ENCODE measurements around the gene SV2B.
A peak's percentile ranks its signal among the peaks of the same experiment; 100 is the strongest.

Gene SV2B

DNA sequence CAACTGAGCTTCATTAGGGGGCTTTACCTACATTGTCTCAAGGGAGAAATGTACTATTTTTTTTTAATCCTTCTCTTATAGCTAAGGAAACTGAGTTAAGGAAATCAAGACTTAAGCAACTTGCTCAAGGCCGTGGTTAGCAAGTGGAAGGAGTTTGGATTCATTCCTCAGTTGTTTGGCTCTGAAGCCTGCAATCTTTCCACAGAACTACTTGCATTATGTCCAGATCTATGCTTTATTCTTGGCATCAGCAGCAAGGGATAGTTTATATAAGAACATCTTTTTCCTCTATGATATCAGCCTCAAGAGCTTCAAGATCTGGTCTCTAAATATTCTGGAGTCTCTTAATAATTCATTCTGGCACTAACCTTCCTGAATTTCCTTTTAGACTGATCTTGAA lies 182.4 kb downstream of the SV2B start:
- no peak for DNase-seq

DNA sequence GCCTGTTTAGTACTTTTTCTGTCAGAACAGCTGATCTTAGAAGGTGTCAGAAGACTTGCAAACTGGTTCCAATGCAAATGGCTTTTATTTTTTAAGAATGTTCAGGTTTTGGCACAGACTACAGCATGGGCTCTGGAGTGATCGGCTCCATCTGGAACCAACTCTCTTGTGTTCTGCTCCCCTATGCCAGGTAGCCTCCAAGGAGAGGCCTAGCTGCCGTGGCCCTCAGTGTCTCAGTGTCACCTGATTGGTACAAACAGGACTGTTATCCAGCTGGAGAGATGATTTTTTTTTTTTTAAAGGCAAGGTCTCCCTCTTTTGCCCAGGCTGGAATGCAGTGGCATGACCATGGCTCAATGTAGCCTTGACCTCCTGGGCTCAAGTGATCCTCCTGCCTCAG lies 183.1 kb downstream of the SV2B start:
- DNase-seq: no peak

DNA sequence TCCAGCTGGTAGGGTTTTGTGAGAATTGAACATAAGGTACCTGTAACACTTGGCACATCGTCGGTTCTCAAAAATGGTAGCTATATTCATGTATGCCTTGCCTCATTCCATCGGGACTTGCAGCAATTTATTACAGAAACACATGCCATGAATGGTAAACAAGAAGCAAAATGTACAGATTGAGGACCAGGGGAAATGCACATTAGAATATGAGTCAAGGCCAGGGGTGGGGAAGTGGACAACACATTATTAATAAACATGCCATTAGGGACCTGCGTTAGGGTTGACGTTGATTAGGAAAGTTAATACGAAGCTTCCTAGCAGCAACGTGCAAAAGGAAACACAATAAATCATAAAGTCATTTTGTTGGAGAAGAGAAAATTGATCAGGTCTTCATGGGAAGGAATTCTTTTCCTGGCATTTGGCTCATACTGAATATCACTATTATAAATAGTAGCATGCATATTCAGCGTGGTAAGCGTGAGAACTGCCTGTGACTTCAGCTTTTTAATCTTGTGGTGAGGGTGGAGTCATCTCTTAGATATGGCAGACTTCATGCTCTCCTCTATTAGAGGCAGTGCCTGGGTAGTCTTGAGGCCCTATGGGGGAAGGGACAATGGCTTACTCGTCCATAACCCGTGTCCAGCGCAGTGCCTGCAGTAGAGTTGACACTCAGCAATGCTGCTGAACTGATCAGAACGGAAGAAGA lies 184.9 kb downstream of the SV2B start:
- no peak for DNase-seq

DNA sequence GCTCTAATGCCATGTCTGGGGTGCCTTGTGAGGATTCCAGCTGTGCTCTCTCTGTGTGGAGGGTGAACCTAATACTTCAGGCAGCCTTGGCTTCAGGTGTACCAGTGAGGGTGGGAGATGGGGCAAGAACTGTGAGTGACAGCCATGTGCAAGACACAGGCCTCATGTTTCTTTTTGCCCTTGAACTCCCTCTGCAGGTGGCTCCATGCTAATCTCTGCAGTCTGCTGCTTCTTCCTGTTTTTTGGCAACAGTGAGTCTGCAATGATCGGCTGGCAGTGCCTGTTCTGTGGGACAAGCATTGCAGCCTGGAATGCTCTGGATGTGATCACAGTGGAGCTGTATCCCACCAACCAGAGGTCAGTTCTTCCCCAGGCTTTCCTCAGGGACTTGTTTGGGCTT lies 189.3 kb downstream of the SV2B start:
- DNase-seq: peak; percentile 72

DNA sequence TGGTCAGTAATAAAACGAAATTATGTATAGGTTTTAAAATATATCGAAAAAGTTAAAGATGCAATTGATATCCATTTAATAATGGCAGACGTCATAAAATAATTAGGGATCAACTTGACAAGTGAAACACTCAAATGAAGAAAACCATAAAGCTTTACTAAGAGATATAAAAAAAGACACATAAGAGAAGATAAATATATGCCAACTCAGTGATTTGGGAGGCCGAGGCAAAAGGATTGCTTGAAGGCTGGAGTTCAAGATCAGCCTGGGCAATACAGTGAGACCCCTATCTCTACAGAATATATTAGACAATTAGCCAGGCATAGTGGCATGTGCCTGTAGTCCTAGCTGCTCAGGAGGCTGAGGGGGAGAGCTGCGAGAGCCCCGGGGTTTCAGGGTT lies 190.5 kb downstream of the SV2B start:
- DNase-seq: no peak

DNA sequence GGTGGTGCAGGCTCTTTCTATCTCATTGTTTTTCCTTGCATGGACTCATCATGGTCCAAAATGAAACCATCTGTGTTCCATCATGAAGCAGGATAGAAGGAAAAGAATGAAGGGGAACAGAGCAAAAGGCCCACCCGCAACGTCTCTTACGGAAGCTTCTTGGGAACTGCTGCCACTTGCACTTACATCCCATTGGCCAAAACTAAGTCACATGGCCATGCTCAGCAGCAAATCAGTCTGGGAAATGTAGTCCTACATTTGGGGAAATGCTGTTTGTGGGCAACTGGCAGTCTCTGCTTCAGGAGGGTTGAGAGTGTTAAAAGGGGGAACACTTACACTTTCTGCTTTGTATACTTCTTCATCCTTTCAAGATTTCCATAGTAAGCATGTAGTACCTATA lies 191.6 kb downstream of the SV2B start:
- peak; percentile 43 for DNase-seq

DNA sequence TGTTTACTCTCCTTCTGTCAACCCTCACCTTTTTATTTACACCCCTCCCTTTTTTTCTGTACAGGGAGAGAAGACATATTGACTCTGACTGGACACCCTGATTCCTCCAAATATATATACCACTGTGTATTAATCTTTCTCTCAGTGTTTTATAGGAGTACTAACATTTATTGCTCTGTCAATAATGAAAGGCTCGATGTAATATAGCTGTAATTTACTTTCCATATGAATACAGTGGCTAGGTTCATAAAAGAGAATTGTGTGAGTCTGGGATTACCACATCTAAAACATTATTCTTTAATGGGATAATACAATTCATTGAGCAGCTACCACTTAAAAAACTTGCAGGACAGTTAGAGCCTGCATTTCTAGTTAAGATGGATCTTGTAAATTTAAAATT lies 194.3 kb downstream of the SV2B start:
- no peak for DNase-seq

DNA sequence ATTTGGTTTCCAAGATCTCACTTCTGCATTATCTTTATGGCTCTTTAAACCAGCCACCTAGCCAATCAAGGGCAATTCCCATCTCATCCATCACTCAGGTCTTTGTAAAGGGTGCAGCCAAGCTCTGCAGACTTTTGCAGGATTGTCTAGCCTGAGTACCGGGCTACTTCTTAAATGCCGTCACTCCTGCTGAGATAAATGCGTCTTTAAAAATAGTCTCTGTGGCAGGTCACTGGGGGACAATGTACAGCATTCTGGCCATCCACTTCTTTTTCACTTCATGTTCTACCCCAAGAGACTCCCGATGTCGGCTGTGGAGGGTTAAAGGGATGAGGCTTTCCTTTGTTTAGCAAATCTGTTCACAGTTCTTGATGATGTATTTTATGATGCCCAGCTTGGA lies 194.7 kb downstream of the SV2B start:
- DNase-seq: no peak

DNA sequence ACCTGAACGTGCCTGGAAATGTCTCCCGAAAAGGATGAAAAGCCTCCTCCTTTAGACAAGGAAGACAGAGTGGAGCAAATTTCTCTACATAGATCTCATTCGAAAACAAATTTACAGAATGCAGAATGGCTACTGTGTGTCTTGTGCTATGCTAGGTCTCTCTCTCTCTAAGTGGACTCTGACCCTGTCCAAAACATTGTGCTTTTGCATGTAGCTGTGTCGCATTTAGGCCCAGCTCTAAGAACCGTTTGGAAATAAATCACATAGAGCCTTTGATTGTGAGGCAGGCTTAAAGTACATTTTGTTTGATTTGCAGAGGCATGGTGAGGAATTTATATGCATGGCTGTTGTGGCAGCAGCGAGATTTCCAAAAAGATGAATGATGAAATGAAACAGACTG lies 198.0 kb downstream of the SV2B start:
- DNase-seq: no peak

DNA sequence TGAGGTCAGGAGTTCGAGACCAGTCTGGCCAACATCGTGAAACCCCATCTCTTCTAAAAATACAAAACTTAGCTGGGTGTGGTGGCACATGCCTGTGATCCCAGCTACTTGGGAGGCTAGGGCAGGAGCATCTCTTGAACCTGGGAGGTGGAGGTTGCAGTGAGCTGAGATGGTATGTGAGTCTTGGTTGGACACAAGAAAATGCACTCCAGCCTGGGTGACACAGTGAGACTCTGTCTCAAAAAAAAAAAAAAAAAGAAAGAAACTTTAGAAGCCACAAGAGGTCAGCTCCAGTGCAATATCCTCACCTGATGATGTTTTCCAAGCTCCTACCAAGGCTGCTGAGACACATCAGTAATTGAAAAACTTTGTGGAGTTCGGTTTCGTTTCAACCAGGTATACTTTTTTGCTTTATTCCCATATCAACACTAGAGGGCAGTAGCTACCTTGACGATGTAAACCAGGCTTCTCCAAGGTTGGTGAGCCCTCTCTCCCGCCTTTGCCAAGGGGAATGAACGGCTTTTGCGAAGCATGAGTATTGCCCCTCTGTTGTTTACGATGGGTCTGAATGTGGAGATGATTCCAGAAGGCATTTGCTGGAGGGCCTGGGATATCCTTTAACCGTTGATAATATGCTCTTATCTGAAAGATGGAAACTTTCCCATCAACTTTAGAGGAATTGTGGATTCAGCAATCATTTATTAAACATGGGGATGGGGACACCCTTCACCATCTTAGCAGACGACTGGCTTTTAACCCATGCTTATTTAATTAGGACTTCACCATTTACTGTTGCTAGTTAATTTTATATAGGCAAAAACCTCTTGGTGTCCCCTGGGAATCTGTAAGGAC lies 202.8 kb downstream of the SV2B start:
- peak; percentile 85 for DNase-seq

DNA sequence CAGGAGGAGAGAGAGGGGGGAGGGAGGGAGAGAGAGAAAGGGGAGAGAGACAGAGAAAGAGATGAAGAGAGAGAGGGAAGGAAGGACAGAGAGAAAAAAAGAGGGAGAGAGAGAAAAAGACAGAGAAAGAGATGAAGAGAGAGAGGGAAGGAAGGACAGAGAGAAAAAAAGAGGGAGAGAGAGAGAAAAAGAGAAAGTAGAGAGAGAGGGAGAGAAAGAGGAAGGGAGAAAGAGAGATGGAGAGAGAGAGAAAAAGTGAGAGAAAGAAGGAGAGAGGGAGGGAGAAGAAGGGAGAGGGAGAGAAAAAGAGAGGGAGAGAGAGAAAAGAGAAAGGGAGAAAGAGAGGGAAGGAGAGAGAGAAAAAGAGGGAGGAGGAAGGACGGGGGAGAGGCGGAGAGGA lies 204.2 kb downstream of the SV2B start:
- no peak for DNase-seq

DNA sequence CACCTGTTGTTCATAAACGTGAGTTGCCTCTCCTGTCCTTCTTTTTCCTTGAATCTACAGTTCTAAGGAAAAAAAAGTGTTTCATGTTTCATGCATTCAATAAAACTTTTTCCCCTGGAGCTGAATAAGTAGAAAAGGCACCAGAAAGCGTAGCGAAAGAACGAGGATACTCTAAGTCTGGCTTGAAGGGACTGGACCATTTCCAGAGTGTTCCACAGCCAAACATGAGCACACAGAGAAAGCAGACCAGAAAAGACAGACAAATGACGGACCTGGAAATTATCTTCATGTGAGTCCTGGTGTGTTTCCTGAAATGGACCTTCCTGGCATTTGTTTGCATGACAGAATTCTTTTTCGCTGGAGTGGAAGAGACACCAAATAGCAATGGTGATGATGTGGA lies 204.7 kb downstream of the SV2B start:
- DNase-seq: no peak

DNA sequence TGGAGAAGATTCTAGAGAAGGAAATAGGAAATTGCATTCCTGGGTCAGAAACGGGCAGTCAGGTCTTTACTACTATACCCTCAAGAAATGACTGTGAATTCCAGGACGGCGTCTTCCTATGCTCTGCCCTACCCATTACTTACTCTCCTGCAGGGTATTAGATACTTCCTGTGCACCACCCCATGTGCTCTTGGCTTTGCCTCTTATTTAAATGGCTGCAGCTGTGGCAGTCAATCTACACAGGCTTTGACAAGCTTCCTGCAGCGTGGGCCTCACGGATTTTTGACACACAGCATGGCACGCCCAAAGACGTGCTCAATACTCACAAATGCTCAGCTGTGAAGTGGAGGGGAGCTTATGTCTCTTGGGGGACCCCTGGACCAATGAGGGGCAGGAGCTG lies 206.1 kb downstream of the SV2B start:
- no peak for DNase-seq

DNA sequence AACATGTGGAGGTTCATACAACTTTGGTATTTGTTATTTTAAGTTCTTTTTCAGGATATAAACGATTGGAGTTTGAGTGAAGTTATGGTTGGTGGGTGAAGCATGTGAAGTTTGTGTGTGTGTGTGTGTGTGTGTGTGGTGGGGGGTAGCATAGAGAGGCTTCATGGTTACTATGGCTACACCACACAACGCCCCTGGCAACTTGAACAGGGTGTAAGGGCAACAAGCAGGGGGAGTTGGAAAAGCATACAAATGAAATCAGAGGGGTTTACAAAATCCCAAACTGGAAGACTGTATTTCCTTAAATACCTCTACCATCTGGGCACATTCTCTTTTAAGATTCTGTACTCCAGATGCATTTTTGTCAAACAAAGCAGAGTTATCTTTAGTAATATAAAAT lies 207.5 kb downstream of the SV2B start:
- no peak for DNase-seq

DNA sequence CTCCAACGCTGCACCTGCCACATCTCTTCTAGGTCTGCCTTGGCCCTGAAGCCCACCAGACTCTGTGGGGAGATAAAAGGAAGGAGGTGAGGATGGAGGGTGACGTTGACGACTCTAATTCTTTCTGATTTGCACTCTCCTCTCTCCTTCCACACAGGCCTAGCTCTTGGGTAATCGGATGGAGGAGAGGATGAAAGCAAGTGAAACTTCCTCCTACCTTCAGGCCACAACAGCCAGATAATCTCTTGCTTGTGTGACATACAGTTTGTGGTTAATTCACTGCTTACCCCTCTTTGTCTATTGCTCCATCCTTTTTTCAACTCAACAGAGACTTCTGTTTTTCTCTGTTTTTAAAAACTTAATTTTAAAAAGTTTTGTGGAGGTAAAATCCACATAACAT lies 208.1 kb downstream of the SV2B start:
- DNase-seq: peak; percentile 67

DNA sequence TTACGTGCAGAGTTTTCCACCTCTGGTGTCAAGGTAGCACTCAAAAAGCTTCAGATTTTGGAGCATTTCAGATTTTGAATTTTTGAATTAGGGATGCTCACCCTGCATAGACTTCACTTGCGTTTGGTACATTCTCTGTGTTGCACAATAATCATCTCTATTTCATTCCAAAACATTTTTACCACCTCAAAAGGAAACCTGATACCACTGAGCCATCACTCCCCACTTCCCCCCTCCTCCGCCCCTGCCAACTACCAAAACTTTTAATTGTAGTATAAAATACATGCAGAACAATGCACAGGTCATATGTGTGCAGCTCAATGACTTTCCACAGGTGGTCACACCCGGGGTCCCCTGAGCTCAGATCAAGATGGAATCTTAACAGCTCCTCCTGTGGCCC lies 208.8 kb downstream of the SV2B start:
- no peak for DNase-seq

DNA sequence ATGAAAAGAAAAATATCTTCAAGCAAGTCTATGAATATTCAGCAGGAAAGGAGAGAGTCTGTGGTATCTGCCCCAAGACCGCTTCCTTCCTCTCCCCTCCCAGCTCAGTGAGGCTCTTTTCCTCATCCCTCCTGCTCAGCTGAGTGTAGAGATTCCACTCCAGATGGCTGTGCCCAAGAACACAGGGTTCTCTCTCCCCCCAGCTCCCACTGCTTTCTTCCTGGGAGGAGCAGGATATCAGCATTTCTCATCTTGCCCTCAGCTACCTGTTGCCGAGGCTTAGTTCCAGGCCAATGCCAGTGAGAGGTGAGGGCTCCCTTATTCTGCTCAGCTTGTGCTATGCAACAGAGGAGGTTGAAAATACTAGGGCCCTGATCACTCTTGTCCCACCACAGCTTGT lies 211.9 kb downstream of the SV2B start:
- no peak for DNase-seq

DNA sequence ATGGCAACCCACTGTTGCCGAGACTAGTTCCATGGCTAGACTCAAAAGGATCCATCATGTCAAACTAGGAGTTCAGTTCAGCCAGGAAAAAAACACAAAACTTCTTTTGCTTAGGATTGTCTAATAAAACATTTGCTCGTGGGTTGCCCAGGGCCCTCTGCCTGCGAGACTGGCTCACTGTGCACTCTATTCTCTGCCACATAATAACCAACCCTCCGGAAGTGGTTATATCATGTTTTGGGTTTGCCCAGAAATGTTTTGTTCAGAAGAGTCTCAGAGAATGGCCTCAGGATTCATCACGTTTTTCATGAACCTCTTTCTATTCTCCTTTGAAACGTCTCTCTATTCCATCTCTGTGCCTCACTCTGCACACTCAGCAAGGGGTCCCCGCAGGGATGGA lies 216.1 kb downstream of the SV2B start:
- DNase-seq: no peak

DNA sequence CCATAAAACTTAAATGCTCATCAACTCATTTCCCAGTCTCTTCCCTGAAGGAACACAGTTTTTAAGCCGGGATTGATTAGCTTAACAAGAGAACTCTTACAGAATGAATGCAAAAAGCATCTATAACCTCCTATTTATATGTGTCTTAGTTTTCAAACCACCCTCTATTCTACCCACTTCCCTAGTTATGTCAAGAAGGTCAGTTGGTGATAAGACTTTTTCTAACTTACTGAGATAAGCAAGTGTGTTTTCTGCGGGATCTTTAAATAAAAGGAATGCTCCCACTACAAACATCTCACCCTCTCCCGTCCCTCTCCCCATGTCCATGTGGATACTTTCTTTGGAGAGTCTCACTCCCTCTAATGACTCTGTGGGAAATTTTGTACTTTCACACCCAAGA lies 218.5 kb downstream of the SV2B start:
- DNase-seq: peak; percentile 72

DNA sequence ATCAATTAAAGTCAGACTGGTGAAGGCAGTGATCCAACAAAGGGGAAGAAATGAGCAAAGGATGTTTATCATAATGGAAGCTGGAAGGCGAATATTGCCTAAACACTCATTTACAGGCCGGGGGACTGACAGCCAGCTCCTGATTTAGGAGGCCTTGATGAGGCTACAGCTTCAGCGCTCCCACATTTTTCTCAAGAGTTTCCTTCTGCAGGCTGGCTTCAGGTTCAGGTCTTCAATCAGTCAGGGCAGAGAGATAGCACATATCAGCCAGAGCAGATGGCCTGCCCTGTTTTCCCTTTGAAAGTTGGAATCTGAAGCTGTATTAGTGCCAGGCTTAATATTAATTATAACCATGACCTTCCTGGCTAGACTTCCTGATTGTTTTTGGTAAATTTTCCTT lies 218.9 kb downstream of the SV2B start:
- peak; percentile 71 for DNase-seq

DNA sequence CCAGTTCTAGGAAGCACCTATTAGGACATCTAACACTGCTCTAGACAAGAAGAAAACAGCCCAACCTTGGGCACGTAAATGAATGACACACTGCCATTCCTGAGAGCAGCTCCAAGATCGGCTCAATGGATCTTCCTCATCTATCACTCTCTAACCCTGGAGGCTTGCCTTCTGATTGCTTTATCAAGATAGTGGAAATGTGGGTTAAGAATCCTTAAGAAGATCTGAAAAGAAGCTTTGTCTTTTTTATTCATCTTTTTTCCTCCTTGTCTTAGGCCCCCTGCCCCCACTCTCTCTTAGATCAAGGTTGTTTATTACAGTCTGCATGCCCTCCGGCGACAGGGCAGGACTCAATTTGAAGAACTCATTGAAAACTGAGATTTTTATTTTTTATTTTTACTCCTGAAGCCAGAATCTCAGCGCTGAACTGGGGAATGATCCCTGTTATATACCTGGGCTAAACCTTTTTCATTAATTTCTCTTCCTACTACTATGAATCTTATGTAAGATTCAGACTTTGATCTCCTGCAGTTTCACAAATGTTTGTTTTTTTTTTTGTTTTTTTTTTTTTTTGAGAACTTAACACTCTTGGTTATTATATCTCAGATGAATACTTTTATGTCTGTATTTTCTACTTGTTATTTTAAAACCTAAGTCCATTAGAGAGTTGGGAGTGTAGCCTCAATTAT lies 219.5 kb downstream of the SV2B start:
- no peak for DNase-seq

DNA sequence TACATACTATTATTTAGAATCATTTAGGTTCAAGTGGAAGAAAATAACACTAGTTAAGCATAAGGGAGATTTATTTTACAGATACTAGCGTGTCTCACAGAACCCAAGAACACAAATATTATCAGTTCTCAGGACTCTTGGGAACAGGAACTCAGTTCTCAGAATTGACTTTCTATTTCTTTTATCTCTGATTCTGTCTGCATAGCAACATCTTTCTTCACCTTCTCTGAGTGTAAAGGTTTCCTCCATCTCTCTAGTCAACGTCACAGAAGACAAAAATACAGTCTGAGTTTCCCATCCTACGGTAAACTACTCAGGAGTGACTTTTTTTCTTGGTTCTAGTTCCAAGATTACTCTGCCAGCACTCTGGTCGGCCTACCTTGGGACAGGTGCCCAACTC lies 220.0 kb downstream of the SV2B start:
- DNase-seq: peak; percentile 81

DNA sequence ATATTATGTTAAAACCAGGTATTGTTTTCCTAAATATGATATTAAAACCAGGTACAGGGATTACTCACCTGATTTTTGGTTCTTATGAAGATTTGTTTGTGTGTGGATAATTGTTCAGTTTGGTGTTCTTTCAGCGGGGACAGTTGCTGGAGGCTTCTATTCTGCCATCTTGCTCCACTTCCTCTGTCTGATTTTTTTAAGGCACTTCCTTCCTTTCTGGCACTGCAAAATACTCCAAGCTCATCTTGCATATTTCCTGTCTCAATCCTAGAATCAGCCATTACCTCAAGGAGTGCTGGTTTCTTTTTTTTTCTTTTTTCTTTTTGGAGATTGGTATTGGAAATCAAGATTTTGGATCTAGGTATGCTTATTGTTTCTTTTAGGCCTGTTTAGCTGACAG lies 229.9 kb downstream of the SV2B start:
- DNase-seq: no peak

DNA sequence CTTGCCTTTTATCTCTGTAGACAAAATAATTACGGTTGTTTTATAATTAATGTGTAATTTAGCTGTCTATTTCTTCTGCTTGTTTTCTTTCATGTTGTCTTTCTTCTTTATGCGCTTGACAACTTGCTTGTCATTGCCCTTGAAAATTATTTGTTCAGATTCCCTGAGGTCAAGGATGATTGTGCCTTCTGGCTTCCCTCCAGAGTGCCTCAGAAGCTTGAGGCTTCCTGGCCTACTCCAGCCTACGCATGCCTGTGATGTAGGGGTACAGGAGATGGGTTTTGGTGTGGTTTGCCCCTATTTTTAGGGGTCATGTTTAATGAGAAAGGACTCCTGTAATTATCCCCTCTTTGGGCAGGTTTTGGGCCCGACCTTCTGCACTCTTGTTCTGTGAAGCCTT lies 231.5 kb downstream of the SV2B start:
- no peak for DNase-seq

Measured in OCI-M1 (cell line).